ENCODE measurements around the gene DHRS13.

- no peak for TF ChIP-seq POLR2A (IDR thresholded peaks at IDR 0.05)
- TF ChIP-seq, protein P1, sequence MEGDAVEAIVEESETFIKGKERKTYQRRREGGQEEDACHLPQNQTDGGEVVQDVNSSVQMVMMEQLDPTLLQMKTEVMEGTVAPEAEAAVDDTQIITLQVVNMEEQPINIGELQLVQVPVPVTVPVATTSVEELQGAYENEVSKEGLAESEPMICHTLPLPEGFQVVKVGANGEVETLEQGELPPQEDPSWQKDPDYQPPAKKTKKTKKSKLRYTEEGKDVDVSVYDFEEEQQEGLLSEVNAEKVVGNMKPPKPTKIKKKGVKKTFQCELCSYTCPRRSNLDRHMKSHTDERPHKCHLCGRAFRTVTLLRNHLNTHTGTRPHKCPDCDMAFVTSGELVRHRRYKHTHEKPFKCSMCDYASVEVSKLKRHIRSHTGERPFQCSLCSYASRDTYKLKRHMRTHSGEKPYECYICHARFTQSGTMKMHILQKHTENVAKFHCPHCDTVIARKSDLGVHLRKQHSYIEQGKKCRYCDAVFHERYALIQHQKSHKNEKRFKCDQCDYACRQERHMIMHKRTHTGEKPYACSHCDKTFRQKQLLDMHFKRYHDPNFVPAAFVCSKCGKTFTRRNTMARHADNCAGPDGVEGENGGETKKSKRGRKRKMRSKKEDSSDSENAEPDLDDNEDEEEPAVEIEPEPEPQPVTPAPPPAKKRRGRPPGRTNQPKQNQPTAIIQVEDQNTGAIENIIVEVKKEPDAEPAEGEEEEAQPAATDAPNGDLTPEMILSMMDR (IDR thresholded peaks at IDR 0.05) = no peak
Observed at GRCh38 chr17:28856028-28856574, 46.8 kb downstream of the DHRS13 start.

Measured in sigmoid colon (tissue), 3 donors.